GM21786 (cell line): Measurements from ENCODE around the gene B9D1.
A peak's percentile ranks its signal among the peaks of the same experiment; 100 is the strongest.

Source experiments
- ATAC-seq: cut with Tn5 transposase; IDR thresholded peaks from one replicate; pipeline ENCODE4 v1.9.1; 2021; ENCODE audit not compliant: unreplicated experiment

B9D1 gene

DNA sequence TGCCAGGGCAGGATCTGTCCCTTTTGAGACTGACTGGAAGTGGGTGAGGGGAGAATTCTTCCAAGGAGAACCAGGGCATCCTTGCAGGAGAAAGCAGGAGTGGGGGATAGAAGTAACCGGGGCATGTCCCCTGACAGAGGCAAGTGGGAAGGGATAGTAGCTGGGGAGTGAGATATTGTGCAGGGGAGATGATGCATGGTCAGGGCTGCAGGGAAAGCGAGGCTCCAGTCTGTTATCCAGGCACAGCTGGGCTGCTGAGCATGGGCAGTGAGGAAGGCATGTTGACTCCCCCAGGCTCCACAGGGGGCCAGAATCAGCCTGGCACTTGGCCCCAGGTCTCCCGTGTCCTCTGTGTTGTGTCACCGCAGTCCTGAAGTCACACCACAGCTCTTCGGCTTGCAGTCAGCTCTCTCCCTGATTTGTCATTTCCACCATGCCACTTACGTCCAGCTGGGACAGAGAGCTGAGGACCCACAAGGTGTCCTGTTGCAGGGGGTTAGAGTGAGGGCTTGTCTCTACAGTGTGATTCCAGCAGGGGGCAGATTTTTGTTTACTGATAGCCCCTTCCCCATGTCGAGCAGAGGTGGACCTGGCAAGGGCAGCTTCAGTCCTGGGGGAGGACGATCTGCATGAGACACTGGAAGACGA lies 40.9 kb downstream of the B9D1 start:
- no peak for ATAC-seq

DNA sequence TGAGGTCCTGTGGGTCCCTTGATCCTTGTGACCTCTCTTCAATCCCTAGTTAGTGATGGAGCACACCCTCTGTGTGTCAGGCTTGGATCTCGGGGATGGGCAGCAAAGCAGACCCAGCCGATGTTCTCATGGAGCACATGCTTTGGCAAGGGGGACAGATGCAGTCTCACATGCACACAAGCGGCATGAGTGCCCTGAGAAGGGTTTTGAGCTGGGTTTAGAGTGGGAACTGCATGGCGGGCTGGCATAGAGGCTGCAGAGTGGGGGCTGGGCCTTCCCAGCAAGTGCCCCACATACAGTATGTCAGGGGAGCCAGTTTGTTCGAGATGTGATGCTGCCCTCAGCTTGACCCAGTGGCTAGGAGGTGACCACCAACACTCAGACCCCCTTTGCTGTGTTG lies 41.6 kb downstream of the B9D1 start:
- no peak for ATAC-seq

DNA sequence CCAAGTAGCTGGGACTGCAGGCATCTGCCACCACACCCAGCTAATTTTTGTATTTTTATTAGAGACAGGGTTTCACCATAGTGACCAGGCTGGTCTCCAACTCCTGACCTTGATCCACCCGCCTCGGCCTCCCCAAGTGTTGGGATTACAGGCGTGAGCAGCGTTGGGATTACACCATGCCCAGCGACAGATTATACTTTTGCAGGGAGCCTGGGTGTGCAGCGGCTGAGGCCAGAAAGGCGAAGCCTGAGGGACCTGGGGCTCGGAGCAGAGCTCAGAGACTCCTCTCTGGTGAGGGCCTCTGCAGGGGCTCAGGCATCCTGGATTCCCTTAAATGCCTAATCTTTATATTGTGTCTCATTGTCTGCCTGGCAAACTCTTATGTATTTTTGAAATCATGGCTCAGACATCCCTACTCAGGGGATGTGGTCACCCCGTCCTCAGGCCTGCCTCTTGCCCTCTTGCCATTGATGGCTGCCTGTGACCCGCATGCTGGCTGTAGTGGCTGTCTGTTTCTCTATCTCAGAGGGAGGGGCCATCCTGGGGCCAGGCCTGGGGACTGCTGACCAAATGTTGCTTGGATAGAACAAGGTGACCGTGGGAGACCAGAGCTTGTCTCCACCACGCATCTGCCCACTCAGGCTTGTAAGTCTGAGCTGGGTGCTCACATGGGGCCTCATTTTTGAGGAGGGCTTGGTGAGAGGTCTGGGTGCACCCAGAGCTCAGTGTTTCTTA lies 42.6 kb downstream of the B9D1 start:
- no peak for ATAC-seq

DNA sequence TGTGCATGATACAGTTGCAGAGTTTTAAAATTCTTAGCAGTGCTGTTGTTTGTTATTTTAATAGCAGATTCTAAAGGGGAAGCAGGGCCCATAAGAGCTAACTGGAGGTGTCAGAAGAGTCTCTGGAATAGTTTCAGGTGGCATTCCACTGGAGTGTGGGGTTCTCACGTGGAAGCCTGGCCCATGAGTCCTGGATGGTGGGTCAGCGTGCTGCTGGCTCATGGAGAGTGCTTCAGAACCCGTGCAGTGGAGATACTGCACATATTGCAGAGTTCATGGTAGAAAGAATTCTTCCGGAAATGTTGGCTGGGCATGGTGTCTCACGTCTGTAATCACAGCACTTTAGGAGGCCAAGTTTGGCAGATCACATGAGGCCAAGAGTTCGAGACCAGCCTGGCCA lies 43.9 kb downstream of the B9D1 start:
- no peak for ATAC-seq

DNA sequence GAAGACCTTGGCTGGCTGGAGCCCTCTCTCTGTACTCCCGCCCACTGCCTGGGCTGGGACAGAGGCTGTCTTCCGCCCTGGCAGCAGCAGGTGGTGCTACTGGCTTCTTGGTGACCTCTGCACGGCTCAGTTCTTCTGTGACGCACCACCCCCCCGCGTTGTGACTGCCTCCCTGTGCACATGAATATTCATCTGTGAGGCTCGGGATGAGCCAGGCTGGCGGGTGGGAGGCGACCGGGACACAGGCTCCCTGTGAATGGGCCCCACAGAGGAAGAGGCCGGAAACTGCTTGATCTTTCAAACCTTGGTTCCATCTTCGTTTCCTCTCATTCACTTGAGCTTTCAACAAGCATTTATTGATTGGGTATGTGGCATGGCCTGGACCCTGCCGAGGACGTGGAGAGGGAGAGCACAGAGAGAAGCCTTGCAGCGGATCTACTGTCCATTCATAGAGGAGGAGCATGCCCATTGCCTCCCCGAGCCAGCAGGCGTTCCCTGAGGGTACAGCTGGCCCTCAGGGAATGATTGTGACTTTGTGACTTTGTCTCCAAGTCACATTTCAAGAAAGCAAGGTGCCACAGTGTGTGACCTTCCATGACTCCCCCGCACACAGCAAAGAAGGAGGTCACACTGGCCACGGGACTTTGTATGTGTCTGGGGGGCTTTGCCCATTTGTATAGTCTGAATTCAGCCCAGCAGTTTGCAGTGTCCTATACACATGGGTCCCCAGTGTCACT lies 45.0 kb downstream of the B9D1 start:
- no peak for ATAC-seq

DNA sequence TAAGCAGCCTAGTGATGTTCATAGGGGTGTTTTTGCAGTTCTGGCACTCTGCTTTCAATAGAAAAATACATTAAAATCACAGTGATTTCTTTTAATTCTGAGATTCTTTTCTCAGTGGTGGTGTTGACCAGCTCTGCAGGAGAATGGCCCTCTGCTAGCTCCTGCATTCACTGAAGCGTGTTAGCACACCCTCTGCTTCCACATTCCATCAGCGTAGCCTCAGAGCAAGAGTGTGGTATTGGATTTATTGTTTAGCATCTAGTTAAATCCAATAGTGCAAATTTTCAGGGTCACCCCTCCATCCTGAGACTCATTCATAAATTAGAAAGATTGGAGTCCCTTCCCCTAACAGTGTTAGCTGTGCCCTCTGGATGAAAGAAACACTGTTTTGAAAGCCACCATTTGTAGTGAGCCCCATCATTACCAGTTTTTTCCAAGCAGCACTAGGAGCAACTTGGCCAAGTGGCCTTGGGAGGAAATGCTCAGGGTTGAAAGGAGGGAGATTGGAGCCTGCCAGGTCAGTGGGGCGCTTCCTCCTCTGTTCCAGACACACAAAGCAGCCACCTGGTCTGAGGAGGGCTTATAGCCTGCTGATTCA lies 45.7 kb downstream of the B9D1 start:
- no peak for ATAC-seq

DNA sequence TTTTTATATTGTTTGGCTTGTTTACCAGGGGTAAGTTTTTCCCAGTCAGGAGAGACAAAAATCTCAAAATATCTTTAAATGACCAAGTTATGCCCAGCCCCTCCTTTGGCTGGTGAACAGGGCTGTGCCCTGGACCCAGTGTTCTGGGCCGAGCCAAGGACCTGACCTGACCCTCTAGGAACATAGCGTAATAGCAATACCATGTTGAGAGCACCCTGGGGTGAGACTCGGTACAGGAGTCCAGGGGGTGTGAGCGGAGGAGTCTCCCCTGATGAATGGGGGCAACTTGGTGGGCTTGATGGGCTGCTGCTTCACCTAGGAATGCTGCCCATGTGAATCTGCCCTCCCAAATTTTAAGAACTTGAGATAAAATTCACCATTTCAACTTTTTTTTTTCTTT lies 47.4 kb downstream of the B9D1 start:
- no peak for ATAC-seq

DNA sequence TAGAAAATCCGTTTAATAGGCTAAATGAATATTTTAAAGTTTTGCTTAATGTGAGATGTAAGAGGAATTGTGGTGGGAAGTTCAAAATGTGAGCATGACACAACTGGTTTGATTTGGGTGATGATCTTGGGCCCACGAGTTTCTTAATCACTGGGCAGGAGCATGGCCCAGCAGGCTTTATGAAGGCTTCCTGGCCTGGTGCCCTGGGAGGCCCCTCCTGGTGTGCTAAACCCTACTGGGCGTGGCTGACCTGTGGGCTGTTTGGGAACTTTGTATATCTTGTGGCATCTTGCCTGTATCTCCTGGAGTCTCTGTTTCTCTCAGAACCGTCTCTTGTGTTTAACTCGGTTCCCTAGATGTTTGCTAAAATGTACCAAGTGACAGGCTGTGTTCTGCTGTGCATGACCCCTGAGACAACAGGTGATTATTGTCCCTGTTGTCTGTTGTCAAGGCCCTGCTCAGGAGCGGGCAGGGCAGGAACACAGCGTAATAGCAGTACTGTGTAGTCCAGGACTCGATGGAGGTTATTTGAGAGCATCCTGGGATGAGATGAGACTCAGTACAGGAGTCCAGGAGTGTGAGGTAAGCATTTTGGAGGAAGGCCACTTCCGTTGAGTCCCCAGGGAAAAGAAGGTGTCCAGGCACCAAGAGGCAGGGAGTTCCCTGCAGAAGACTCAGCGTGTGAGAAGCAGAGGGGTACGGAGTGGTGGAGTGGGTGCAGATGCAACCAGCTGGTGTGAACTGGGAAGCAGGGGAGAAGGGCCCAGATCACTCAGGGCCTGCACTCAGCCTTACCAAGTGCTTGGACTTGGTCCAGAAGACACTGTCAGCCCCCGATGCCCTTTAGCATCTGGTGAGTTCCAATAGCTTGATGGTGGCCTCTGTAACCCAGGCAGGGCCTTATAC lies 48.5 kb downstream of the B9D1 start:
- ATAC-seq = no peak

DNA sequence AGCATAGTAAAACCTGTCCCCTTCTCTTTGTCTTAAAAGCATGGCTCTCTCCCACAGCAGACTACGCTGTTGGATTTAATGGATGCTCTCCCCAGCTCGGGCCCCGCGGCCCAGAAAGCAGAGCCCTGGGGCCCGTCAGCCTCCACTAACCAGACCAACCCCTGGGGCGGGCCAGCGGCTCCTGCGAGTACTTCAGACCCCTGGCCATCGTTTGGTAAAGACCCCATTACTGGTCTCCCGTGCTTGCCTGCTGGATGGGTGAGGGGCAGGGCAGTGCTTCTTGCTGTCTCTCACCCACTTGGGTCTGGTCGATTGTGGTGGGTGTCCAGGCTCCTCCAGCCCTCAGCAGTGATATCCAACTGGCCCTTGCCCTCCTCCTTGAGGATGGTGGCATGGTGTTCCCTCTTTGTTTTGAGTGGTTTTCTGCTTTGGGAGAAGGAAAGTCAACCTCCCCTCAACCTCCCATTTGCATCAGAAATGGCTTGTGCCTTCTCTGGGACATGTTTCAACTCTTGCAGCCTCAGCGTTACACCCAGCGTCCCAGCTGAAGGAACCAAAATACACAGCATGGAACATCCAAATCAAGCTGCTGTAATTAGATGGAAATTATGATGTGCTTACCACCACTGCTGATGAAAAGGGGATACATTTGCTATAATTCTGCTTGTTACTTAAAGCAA lies 49.3 kb downstream of the B9D1 start:
- no peak for ATAC-seq

DNA sequence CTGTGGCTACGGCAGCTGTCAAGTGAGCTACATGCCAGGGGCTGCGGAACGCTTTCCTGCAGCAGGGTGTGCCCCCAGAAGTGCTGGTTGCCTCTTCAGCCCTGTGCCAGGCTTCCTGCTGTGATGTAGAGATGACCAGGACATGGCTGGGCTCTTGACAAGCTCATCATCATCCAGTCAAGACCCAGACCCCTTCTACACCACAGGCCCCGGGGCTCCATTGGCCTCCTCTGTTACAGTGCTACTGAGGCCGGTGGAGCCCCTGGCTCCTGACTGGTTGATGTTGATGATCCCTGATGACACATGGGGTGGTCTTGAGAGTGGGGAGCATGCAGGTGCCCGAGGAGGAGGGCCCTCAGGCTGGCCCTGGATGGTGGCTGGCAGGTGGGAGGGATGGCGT lies 50.1 kb downstream of the B9D1 start:
- no peak for ATAC-seq

DNA sequence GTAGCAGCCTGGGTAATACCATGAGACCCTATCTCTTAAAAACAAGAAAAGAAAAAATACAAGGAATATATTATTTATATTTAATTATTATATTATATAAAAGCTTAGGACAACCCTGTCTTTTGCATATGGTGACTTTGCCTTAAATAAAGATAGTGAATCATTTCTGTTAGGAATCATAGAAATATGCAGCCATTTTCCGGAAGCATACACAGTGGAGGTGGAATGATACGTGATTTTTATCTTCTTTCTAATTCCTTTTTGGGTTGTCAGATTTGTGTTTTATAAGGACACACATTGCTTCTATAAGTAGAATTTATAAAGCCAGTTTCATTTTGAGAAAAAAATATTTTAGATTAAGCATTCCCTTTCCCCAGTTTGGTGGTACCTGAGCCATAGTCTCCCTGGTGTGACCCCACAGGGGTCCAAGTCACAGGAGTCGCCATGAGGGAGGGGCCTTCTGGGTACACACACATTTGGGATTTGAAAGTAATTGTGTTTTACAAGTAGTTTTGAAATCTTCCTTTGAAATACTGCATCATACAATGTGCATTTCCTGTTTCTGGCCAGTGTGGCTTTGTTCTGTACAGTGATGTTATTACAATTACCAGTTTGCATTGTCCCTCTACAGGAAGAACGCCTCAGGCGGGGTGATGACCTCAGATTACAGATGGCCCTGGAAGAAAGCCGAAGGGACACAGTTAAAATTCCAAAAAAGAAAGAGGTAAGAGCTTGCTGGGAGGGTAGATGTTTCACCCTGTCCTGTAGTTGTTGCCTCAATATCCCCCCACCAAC lies 50.9 kb downstream of the B9D1 start:
- no peak for ATAC-seq

DNA sequence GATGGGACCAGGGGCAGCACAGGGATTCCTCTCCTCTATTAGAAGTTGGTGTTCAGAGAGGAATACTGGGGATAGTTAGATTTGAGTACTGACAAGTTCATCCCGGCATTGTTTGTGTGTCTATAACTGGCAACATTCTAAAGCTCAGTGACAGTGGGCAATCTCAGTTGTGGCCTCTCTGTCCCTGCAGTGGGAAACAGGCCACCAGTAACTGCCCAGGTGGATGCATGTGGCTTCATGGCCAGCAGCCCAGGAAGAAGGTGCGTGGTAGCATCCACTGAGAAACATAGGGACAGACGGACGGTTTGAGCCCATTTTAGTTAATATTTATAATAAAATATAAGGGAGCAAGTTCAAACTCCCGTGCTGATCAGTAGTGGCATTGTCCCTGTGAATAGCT lies 51.5 kb downstream of the B9D1 start:
- ATAC-seq = no peak

DNA sequence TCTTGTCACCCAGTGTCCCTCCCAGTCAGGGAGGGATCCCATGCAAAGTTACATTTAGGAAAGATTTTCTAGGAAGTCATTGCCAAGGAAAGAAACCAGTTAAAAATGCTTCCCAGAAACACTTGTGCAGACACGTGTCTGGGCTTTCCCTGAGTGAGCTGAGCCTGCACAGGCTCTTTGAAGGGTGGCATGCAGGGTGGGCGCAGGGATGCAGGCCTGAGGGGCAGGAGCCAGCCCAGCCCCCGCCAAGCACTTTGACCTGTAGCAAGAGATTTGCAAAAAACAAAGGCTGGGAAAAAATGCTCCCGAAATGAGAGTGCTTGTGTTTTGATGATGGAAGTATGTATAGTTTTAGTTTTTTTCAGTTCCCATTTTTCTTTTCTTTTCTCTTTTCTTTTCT lies 52.4 kb downstream of the B9D1 start:
- ATAC-seq = no peak

DNA sequence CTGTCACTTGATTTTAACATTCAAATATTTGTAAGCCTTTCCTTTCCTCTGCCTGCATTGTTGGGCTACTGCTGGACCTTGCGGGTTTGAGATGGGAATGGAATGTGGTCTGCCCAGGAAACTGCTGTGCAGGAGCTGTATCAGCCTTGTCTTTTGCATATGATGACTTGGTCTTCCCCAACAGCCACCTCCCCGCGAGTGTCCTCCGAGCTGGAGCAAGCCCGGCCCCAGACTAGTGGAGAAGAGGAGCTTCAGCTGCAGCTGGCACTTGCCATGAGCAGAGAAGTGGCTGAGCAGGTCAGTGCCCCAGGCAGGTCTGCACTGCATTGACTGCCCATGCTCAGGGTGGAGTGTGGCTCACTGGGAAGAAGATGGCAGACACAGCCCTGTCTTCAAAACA lies 52.8 kb downstream of the B9D1 start:
- ATAC-seq = no peak

DNA sequence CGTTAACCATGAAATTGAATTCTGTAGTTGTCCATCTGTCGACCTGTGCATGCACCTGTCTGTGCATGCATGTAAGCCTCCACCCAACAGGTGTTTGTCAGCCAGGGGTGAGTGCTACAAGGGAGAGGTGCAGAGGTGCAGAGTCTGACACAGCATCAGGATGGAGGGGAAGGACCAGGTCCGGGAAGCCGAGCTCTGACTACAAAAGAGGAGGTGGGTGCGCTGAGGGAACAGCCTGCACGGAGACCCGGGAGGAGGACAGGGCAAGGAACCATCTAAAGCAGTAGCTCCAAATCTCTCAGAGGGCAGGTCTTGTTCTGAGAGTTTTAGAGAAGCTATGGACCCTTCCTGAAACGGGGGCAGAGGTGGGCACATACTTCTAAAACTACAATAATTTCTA lies 54.1 kb downstream of the B9D1 start:
- no peak for ATAC-seq

DNA sequence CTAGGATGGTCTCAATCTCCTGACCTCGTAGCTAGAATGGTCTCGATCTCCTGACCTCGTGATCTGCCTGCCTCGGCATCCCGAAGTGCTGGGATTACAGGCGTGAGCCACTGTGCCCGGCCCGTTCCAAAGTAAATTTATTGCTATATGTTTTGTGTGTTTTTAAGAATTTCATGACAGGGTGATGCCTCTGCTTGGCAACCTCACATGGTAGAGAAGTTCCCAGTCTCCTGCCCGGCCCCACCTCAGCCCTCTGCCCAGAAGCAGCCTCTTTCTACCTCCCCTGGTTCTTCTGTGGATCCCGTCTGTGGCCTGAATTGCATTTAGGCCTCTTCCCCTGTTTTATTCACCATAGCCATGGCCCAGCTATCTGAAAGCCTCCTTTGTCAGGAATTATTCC lies 55.0 kb downstream of the B9D1 start:
- ATAC-seq = no peak

DNA sequence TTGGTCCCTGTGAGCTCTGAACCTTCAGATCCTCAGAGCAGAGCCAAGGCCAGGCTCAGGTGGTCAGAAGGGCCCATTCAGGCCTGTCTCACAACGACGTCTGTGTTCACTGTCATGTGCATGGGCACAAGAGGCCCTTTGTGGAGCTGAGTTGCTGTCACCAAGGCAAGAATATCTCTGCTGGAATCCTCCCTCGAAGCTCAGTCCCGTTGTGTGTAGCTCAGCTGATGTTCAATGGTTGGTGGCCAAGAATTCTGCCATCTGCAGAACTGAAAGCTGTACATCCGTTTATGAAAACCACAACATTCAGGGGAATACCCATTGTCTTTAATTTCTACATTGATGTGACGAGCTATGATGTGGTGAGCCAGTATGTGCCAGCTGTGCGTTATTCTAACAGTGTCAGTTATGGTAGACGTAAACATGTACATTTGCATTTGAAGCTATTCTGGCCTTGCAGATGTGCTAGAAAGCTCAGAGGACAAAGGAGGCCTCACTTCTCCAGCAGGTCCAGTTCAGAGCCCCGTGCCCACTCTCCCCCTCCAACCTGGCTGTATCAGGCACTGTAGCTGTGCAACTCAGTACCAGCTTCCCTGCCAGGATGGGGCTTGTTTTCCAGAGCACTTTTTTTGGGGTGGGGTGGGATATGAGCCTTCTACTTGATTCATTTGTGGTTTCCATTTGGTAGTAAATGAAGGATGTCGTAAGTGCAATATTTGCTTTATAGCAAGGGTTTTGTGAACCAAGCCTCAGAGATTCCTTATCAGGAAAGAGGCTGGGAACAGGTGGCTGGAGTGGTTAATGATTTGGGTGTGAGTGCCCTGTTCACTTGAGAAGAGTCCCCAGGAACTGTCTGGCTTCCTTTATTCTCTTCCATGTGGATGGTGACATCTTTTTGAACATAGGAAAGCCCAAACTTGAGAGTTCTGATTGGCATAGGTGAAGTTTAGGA lies 56.1 kb downstream of the B9D1 start:
- ATAC-seq = peak; percentile 84

DNA sequence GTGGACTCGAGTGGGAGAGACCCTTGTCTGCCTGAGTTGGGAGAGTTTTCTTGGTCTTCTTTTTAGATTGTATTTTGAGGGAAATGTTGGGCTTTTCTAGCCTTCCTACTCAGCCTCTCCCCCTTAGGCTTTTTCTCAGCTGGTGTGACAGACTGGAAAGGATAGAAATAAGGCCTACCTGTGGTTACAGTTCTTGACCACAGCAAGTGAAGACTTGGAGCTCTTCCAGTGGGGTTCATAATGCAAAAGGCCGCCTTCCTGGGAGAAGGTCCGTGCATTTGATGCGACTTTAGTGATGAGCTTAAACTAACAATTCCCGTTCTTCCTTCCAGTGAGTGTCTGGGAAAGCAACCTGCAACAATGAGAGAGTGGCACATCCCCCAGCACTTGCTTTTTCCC lies 56.8 kb downstream of the B9D1 start:
- no peak for ATAC-seq
